GM12865 (cell line): ENCODE results near the gene TRABD2B.

Experiments used
- DNase-seq: peaks from one replicate; pipeline ENCODE4 v3.0.0; 2010; ENCODE audit warnings: low read depth
- H3K4me3 ChIP-seq: 2 replicates; pipeline ENCODE4 v1.5.1; 2011; ENCODE audit warnings: mild to moderate bottlenecking, low read depth, low read length, control low read depth
- CTCF ChIP-seq: IDR thresholded peaks from 2 replicates; pipeline ENCODE4 v1.5.1; 2011; ENCODE audit warnings: low read length, control low read depth, low read depth, inconsistent platforms; ENCODE audit not compliant: insufficient read depth; ENCODE audit errors: missing control alignments

The TRABD2B gene

GRCh38 chr1:47997289-47998200, at the start of gene TRABD2B:
Gene TRABD2B (minus strand): TSS chr1:47997385.
- TF ChIP-seq CTCF, result peak; percentile 97
- peak; percentile 66 for DNase-seq
- no peak within 1 kb of the TSS for H3K4me3 ChIP-seq

- DNase-seq, result no peak
- H3K4me3 ChIP-seq, result no peak overlapping the region
- TF ChIP-seq CTCF, result no peak
These were observed 47.1 kb upstream of the TRABD2B start for GRCh38 chr1:48044311-48044710.

- no peak for TF ChIP-seq CTCF
- H3K4me3 ChIP-seq, result no peak overlapping the region
- DNase-seq, result no peak
These were observed 46.4 kb upstream of the TRABD2B start for GRCh38 chr1:48043622-48044021.

- TF ChIP-seq CTCF, result no peak
- no peak overlapping the region for H3K4me3 ChIP-seq
- DNase-seq, result no peak
These were observed 43.0 kb upstream of the TRABD2B start for GRCh38 chr1:48040154-48040553.

GRCh38 chr1:48039088-48040054, 42.2 kb upstream of the TRABD2B start:
- H3K4me3 ChIP-seq, result no peak overlapping the region
- DNase-seq, result peak; percentile 16
- TF ChIP-seq CTCF, result no peak

GRCh38 chr1:48038270-48038767, 41.1 kb upstream of the TRABD2B start:
- DNase-seq, result no peak
- TF ChIP-seq CTCF, result no peak
- H3K4me3 ChIP-seq, result no peak overlapping the region
